Germinal center (tissue), 1 donor: Measurements from ENCODE around the gene PCID2.

Experiments
- DNase-seq: peaks from one replicate; pipeline ENCODE4 v3.0.0; 2012; ENCODE audit warnings: mixed read lengths, low spot score

Gene PCID2

GRCh38 chr13:113149711-113150549 is 58.5 kb downstream of the PCID2 start:
- no peak for DNase-seq

- no peak for DNase-seq
Measured at GRCh38 chr13:113148940-113149503, 59.4 kb downstream of the PCID2 start.

GRCh38 chr13:113148407-113148806 is 60.1 kb downstream of the PCID2 start:
- no peak for DNase-seq

GRCh38 chr13:113147206-113147605 is 61.3 kb downstream of the PCID2 start:
- no peak for DNase-seq

- no peak for DNase-seq
Measured at GRCh38 chr13:113146750-113147149, 61.7 kb downstream of the PCID2 start.

GRCh38 chr13:113145911-113146598 is 62.4 kb downstream of the PCID2 start:
- no peak for DNase-seq

GRCh38 chr13:113145496-113145895 is 63.0 kb downstream of the PCID2 start:
- DNase-seq: no peak

GRCh38 chr13:113144255-113144629 is 64.2 kb downstream of the PCID2 start:
- DNase-seq: no peak

GRCh38 chr13:113143466-113144254 is 64.8 kb downstream of the PCID2 start:
- DNase-seq: no peak

GRCh38 chr13:113142876-113143275 is 65.6 kb downstream of the PCID2 start:
- no peak for DNase-seq

GRCh38 chr13:113141601-113141970 is 66.9 kb downstream of the PCID2 start:
- no peak for DNase-seq

GRCh38 chr13:113140677-113141600 is 67.5 kb downstream of the PCID2 start:
- no peak for DNase-seq

GRCh38 chr13:113139577-113139976 is 68.9 kb downstream of the PCID2 start:
- DNase-seq: no peak

- no peak for DNase-seq
Measured at GRCh38 chr13:113138792-113139551, 69.5 kb downstream of the PCID2 start.

GRCh38 chr13:113137691-113138298 is 70.7 kb downstream of the PCID2 start:
- no peak for DNase-seq

- DNase-seq: no peak
Measured at GRCh38 chr13:113135281-113135760, 73.1 kb downstream of the PCID2 start.

- no peak for DNase-seq
Measured at GRCh38 chr13:113129921-113130750, 78.3 kb downstream of the PCID2 start.

- no peak for DNase-seq
Measured at GRCh38 chr13:113129480-113129879, 79.0 kb downstream of the PCID2 start.
